Right renal cortex interstitium (tissue), 3 donors: Measurements from ENCODE around the gene MROH2A. TPM values are rescaled to one million over a fixed set of nuclear protein-coding genes. Genes with fewer than 3 reads are reported as not detected.

ENCODE experiments used
- DNase-seq, 3 donors: peaks; one replicate each; pipeline ENCODE4 v3.0.0-alpha.2; 2013; ENCODE audit warnings: low read depth in 3 of 3, low spot score in 2 of 3
- polyA plus RNA-seq, 3 donors: library from polyadenylated mRNA; unstranded; fragments of 120-200 nt; gene quantifications; one replicate each; pipeline ENCODE4 v1.2.1, GENCODE V29; 2013; ENCODE audit not compliant: insufficient read length in 3 of 3

Gene MROH2A
- polyA plus RNA-seq, 3 donors = 0.16 to 0.24 (median 0.22) TPM

- DNase-seq = no peak
These were observed 57.4 kb downstream of the MROH2A start for GRCh38 chr2:233835230-233836186.

DNA sequence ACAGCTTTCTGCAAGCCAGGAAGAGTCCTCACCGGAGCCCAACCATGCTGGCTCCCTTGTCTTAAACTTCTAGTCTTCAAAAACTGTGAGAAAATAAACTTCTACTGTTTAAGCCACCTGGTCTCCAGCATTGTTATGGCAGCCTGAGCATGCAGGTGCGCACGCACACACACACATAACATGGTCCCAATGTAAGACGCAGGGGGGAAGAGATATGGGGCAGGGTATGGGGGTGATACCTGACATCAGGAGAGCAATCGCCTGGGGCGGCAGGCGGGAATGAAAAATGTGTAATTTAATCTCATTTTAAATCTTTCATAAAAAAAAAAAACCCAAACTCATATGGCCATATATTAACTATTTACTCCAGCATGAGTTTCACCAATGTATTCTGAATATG lies 58.2 kb downstream of the MROH2A start:
- no peak for DNase-seq

- DNase-seq = no peak
These were observed 59.6 kb downstream of the MROH2A start for GRCh38 chr2:233837694-233838229.

DNA sequence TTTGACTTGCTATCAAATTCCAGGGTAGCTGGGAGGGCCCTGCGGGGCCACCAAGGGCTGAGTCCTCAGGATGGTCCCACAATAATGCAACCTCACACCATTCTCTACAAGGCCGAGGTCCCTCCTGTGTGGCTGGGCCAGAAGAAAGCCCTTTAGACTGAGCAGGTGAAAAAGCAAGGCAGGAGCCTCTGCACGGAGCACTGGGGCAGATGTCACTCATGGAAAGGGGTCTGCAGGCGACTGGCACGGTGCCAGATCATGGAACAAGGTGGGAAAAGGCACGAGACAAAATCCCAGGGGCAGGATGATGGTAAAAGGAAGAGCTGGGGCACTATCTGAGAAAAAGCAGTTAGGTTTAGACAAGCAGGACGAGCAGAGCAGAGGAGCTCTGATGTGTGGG lies 60.1 kb downstream of the MROH2A start:
- no peak for DNase-seq

GRCh38 chr2:233838726-233839446 lies 60.8 kb downstream of the MROH2A start:
- no peak for DNase-seq

- no peak for DNase-seq
These were observed 61.3 kb downstream of the MROH2A start for GRCh38 chr2:233839447-233839820.

DNA sequence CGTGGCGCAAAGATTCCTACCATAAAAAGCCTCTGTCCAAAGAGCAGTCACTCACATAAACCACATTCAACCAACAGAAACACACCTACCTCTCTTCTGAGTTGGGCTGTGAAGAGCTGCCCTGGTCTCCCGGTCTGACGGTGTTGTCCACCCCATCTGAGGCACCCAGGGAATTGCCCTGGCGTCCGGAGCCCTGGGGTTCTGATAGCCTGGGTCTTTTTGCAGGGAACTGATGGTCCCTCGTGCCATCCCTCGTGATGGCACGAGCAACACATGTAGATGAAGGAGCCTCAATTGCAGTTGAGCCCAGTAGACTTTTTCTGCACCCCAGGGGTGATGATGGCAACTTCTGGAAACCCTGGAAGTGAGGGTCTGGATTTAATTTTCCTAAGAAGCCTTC lies 62.4 kb downstream of the MROH2A start:
- no peak for DNase-seq

DNA sequence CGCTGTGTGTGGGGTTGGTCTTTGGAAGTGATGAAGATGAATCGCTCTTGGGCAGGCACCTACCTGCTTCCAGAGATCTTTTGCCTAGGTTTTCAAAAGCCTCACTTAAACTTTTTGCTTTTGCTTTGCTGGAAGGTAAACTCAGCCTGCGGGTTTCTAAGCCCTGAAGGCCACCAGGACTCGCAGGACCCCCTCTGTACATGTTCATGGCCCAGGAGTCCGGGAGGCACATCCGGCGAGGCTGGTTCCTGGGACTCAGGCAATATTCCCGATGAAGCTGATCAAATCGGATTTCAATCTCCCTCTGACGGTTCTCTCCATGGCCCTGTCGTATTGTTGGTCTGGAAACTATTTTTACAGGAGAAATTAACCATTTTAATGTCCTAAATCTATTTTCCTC lies 63.1 kb downstream of the MROH2A start:
- DNase-seq = no peak

DNA sequence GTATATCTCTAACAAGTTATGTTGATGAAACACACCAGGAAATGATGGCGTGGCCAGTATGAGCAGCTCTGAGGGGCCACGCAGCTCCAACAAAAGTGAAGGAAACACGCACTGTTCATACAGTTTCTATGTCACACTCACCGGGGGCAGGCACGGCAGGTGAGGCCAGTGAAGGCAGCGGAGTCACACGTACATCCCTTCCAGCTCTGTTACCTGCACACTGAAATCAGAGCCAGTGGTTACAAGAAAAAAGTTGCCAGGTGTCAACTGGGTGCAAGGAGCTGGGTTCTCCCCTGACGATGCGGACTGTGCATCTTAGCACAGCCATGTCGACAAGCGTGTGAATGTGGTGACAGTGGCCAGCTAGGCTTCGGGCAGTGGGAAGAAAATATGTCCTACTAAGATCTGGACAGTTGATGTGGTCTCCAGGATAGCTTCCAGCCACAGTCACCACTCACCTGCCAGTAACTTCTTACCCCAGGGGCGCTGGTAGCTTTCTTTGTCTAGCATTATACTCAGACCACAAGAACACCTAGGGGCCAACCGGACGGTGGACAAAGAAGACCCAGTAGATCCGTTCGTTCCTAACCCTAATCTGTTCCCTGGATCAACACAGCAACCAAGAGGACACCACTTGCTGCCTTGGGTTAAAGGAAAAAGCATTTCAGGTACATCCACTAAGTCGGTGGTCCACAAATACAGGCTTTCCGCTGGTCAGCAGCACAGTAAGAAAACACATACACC lies 66.1 kb downstream of the MROH2A start:
- DNase-seq = no peak

DNA sequence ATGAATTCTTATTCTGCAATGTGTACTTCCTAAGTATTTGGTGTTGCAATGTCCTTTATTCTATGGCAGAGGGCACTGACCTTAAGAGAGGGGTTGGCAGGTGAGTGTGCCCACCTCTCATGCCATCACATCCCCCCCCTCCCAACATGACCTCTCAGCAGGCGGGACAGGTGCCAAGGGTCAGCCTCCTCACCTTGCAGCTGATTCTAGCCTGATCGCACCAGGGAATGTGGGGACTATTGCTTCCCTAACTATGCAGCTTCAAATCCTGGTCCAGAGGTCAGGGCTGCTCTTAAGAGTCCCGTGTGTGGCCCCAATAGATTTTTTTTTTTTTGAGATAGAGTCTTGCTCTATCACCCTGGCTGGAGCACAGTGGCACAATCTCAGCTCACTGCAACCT lies 66.7 kb downstream of the MROH2A start:
- DNase-seq = no peak

DNA sequence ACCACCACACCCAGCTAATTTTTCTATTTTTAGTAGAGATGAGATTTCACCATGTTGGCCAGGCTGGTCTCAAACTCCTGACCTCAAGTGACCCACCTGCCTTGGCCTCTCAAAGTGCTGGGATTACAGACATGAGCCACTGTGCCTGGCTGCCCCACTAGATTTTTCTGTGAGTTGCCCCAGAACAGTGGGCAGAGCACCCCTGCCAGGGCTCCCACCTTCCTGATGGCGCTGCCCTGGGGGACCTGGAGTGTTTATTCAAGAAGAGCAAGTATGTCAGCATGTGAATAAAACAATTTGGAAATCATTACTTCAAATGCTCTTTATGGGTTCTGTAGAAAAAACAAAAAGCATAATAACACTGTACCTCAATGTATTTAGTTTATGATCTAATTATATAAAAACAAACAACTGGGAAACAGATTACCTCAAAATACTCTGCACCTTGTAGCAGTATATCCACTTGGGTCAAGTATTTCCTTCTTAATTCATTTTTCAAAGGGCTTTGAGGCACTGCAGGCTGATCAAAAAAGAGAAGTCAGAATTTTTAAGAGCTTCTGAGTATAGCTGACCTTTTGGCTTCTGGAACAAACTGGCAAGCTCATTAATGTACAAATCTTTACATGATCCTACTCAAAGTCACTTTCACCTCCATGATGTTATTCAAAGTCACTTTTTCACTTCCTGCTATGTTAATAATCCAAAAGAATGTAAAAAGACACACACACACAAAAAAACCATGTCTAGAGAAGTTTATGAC lies 67.4 kb downstream of the MROH2A start:
- no peak for DNase-seq

- DNase-seq = no peak
These were observed 68.5 kb downstream of the MROH2A start for GRCh38 chr2:233846387-233847247.

DNA sequence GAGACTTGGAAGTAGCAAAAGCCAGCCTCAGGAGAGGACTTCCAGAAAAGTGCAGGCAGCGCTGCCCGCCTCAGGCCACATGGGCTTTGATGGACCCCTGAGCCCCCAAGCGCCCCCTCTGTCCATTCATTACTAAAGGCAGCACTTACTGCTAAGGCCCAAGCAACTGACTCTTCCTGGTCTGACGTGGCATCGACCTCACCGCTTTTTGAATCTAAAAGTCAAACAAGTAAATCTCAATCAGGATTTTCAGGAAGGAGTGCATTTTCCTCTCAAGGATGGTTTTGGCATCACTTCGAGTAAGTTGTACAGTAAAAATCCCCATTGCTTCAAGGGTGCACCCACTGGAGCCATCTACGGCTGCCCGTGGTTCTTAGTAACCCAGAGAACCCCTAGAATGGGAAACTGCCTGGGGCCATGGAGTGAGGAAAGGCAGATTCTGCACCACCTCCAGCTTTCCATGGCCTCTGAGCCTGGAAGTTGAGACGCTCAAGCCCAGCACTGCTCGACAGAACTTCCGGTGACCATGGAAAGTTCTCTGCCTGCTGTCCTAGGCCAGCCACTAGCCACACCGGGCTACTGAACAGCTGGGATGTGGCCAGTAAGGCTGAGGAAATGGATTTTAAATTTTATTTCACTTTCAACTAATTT lies 69.2 kb downstream of the MROH2A start:
- no peak for DNase-seq

GRCh38 chr2:233848276-233848675 lies 70.1 kb downstream of the MROH2A start:
- DNase-seq = no peak

GRCh38 chr2:233849607-233850271 lies 71.6 kb downstream of the MROH2A start:
- no peak for DNase-seq

GRCh38 chr2:233850745-233851144 lies 72.6 kb downstream of the MROH2A start:
- no peak for DNase-seq

DNA sequence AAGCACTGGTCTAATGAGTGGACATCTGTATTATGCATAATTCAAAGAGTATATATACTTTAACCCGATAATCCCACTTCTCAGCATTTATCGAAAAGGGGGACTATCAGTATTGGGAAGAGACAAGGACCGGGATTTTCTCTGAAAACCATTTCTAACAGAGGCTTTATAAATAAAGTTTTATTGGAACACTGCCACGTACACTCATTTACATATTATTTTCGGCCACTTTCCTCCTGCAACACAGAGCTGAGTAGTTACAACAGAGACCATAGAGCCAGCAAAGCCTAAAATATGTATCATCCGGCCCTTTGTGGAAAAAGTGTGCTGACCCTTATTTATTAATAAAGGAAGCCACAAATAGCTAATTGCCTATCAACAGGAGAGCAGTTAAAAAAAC lies 73.0 kb downstream of the MROH2A start:
- DNase-seq = no peak

- no peak for DNase-seq
These were observed 73.9 kb downstream of the MROH2A start for GRCh38 chr2:233852056-233852455.
